HUES48 (cell line): Measurements from ENCODE around the gene PCBP1.
A peak's percentile ranks its signal among the peaks of the same experiment; 100 is the strongest.
"Not testable (repeated sequence)": the region's sequence is repeated elsewhere in the genome, so short reads cannot be mapped to it uniquely, and the experiment has no call there.

Experiments
- H3K27ac ChIP-seq: one replicate; pipeline ENCODE4 v1.7.0; 2013; ENCODE audit warnings: low read depth, low read length, inconsistent platforms
- H3K27me3 ChIP-seq: 2 replicates; pipeline ENCODE4 v1.6.1; 2013; ENCODE audit warnings: mild to moderate bottlenecking, low read length; ENCODE audit not compliant: control insufficient read depth, insufficient read depth
- H3K36me3 ChIP-seq: 2 replicates; pipeline ENCODE4 v1.6.1; 2013; ENCODE audit warnings: low read length; ENCODE audit not compliant: control insufficient read depth, insufficient read depth
- H3K4me1 ChIP-seq: 2 replicates; pipeline ENCODE4 v1.6.1; 2013; ENCODE audit warnings: mild to moderate bottlenecking, low read length; ENCODE audit not compliant: control insufficient read depth, insufficient read depth
- H3K4me3 ChIP-seq: 2 replicates; pipeline ENCODE4 v1.5.1; 2013; ENCODE audit warnings: mild to moderate bottlenecking, low read depth, low read length
- H3K9ac ChIP-seq: 2 replicates; pipeline ENCODE4 v1.6.1; 2013; ENCODE audit warnings: mild to moderate bottlenecking, low read depth, low read length, moderate library complexity
- H3K9me3 ChIP-seq: 2 replicates; pipeline ENCODE4 v1.6.1; 2013; ENCODE audit warnings: low read length; ENCODE audit not compliant: control insufficient read depth, insufficient read depth

PCBP1 gene

GRCh38 chr2:70118798-70119454 is 31.6 kb downstream of the PCBP1 start:
- Histone ChIP-seq H3K9ac (no peak overlapping the region), H3K9me3 (no peaks in the 10 kb centered on the region), H3K4me3 (no peak overlapping the region), H3K4me1 (peaks cover 37% of the 10 kb centered on the region), H3K27me3 (no peaks in the 10 kb centered on the region), H3K36me3 (no peaks in the 10 kb centered on the region), H3K27ac (peak overlapping the region; percentile 71)

GRCh38 chr2:70121627-70122372 is 34.5 kb downstream of the PCBP1 start:
- no peaks in the 10 kb centered on the region for H3K27me3 ChIP-seq
- no peak overlapping the region for H3K9ac ChIP-seq
- H3K9me3 ChIP-seq, result no peaks in the 10 kb centered on the region
- no peak overlapping the region for H3K4me3 ChIP-seq
- peaks cover 31% of the 10 kb centered on the region for H3K4me1 ChIP-seq
- peak overlapping the region; percentile 53 for H3K27ac ChIP-seq
- no peaks in the 10 kb centered on the region for H3K36me3 ChIP-seq

- Histone ChIP-seq H3K4me3 (no peak overlapping the region), H3K27ac (no peak overlapping the region), H3K9ac (no peak overlapping the region), H3K9me3 (no peaks in the 10 kb centered on the region), H3K36me3 (no peaks in the 10 kb centered on the region), H3K4me1 (peaks cover 35% of the 10 kb centered on the region), H3K27me3 (no peaks in the 10 kb centered on the region)
Measured at GRCh38 chr2:70122470-70122869, 35.2 kb downstream of the PCBP1 start.

- peak overlapping the region; percentile 42 for H3K9ac ChIP-seq
- no peaks in the 10 kb centered on the region for H3K27me3 ChIP-seq
- H3K36me3 ChIP-seq, result no peaks in the 10 kb centered on the region
- H3K27ac ChIP-seq, result peak overlapping the region; percentile 95
- peaks cover 42% of the 10 kb centered on the region for H3K4me1 ChIP-seq
- H3K9me3 ChIP-seq, result no peaks in the 10 kb centered on the region
- peak overlapping the region; percentile 66 for H3K4me3 ChIP-seq
Measured at GRCh38 chr2:70123051-70123828, 36.0 kb downstream of the PCBP1 start.

GRCh38 chr2:70123829-70124116 is 36.5 kb downstream of the PCBP1 start:
- Histone ChIP-seq H3K9me3 (no peaks in the 10 kb centered on the region), H3K4me3 (peak overlapping the region; percentile 66), H3K36me3 (no peaks in the 10 kb centered on the region), H3K27me3 (no peaks in the 10 kb centered on the region), H3K27ac (peak overlapping the region; percentile 95), H3K4me1 (peaks cover 37% of the 10 kb centered on the region), H3K9ac (peak overlapping the region; percentile 42)

GRCh38 chr2:70124983-70125480 is 37.8 kb downstream of the PCBP1 start:
- H3K9ac ChIP-seq, result peak overlapping the region; percentile 99
- H3K27me3 ChIP-seq, result no peaks in the 10 kb centered on the region
- H3K36me3 ChIP-seq, result no peaks in the 10 kb centered on the region
- H3K4me3 ChIP-seq, result peak overlapping the region; percentile 66
- H3K27ac ChIP-seq, result peak overlapping the region; percentile 95
- no peaks in the 10 kb centered on the region for H3K9me3 ChIP-seq
- peaks cover 31% of the 10 kb centered on the region for H3K4me1 ChIP-seq

- H3K36me3 ChIP-seq, result no peaks in the 10 kb centered on the region
- peak overlapping the region; percentile 99 for H3K9ac ChIP-seq
- peak overlapping the region; percentile 95 for H3K27ac ChIP-seq
- no peaks in the 10 kb centered on the region for H3K9me3 ChIP-seq
- H3K4me1 ChIP-seq, result peaks cover 31% of the 10 kb centered on the region
- no peaks in the 10 kb centered on the region for H3K27me3 ChIP-seq
- H3K4me3 ChIP-seq, result peak overlapping the region; percentile 66
Measured at GRCh38 chr2:70125498-70125898, 38.2 kb downstream of the PCBP1 start.

GRCh38 chr2:70126413-70126812 is 39.1 kb downstream of the PCBP1 start:
- H3K36me3 ChIP-seq, result no peaks in the 10 kb centered on the region
- no peak overlapping the region for H3K4me3 ChIP-seq
- H3K27ac ChIP-seq, result no peak overlapping the region
- no peaks in the 10 kb centered on the region for H3K9me3 ChIP-seq
- peaks cover 28% of the 10 kb centered on the region for H3K4me1 ChIP-seq
- no peaks in the 10 kb centered on the region for H3K27me3 ChIP-seq
- no peak overlapping the region for H3K9ac ChIP-seq

- Histone ChIP-seq H3K4me1 (peaks cover 31% of the 10 kb centered on the region), H3K9ac (no peak overlapping the region)
Measured at GRCh38 chr2:70128005-70128404, 40.7 kb downstream of the PCBP1 start.

GRCh38 chr2:70131344-70132143 is 44.3 kb downstream of the PCBP1 start:
- H3K27me3 ChIP-seq, H3K9me3 ChIP-seq, H3K9ac ChIP-seq, H3K36me3 ChIP-seq, H3K4me3 ChIP-seq: not testable (repeated sequence)
- peak overlapping the region; percentile 86 for H3K27ac ChIP-seq
- peaks cover 28% of the 10 kb centered on the region for H3K4me1 ChIP-seq

More at GRCh38 chr2:70128005-70128404, 40.7 kb downstream of the PCBP1 start:
- Histone ChIP-seq H3K36me3 (no peaks in the 10 kb centered on the region), H3K9me3 (no peaks in the 10 kb centered on the region), H3K4me3 (no peak overlapping the region), H3K27me3 (no peaks in the 10 kb centered on the region), H3K27ac (peak overlapping the region; percentile 52)
